ENCODE measurements around the gene FGFR2. TPM values are rescaled to one million over a fixed set of nuclear protein-coding genes. Genes with fewer than 3 reads are reported as not detected.

FGFR2 gene
- total RNA-seq, 1 donor from 2014 or later, result 11.8 TPM

- Histone ChIP-seq H4K20me1 (ENCODE audit: insufficient read depth, low read length) (no peaks in the 10 kb centered on the region), H3K27ac (ENCODE audit: low read depth, low read length) (no peak overlapping the region), H2AFZ (ENCODE audit: low read depth, low read length) (no peak overlapping the region), H3K4me1 (ENCODE audit: insufficient read depth, low read length) (no peaks in the 10 kb centered on the region), H3K36me3 (ENCODE audit: insufficient read depth, low read length) (no peaks in the 10 kb centered on the region), H3K9ac (ENCODE audit: low read length) (no peak overlapping the region), H3K27me3 (ENCODE audit: insufficient read depth, low read length) (no peaks in the 10 kb centered on the region), H3K4me2 (ENCODE audit: low read length) (no peak overlapping the region), H3K79me2 (ENCODE audit: insufficient read depth, low read length) (no peaks in the 10 kb centered on the region), H3K4me3 (ENCODE audit: insufficient read depth, low read depth, low read length) (no peak overlapping the region), H3K9me3 (ENCODE audit: insufficient read depth, low read depth, low read length) (no peaks in the 10 kb centered on the region)
- H3K36me3 Mint-ChIP-seq (ENCODE audit: low read depth, unreplicated experiment), result peaks cover 3% of the 10 kb centered on the region
- no peak overlapping the region for H3K27ac Mint-ChIP-seq (ENCODE audit: unreplicated experiment)
- peaks cover 16% of the 10 kb centered on the region for H3K9me3 Mint-ChIP-seq (ENCODE audit: unreplicated experiment)
- TF ChIP-seq EZH2 (IDR thresholded peaks at IDR 0.05; ENCODE audit: insufficient read depth, low read length), result no peak
- FAIRE-seq, result no peak
- H3K4me1 Mint-ChIP-seq (ENCODE audit: low read depth, unreplicated experiment), result no peaks in the 10 kb centered on the region
- H3K27me3 Mint-ChIP-seq (ENCODE audit: low read depth, unreplicated experiment), result peaks cover 34% of the 10 kb centered on the region
- no peak overlapping the region for H3K4me3 Mint-ChIP-seq (ENCODE audit: unreplicated experiment)
- DNase-seq (ENCODE audit: low read depth), result no peak
Measured at GRCh38 chr10:121645696-121646095, 47.5 kb upstream of the FGFR2 start.

- Histone ChIP-seq H3K27me3 (ENCODE audit: insufficient read depth, low read length) (no peaks in the 10 kb centered on the region), H3K36me3 (ENCODE audit: insufficient read depth, low read length) (no peaks in the 10 kb centered on the region), H3K9me3 (ENCODE audit: insufficient read depth, low read depth, low read length) (no peaks in the 10 kb centered on the region), H3K79me2 (ENCODE audit: insufficient read depth, low read length) (no peaks in the 10 kb centered on the region), H3K27ac (ENCODE audit: low read depth, low read length) (no peak overlapping the region), H3K4me1 (ENCODE audit: insufficient read depth, low read length) (no peaks in the 10 kb centered on the region), H3K4me2 (ENCODE audit: low read length) (no peak overlapping the region), H3K9ac (ENCODE audit: low read length) (no peak overlapping the region), H2AFZ (ENCODE audit: low read depth, low read length) (no peak overlapping the region), H3K4me3 (ENCODE audit: insufficient read depth, low read depth, low read length) (no peak overlapping the region), H4K20me1 (ENCODE audit: insufficient read depth, low read length) (no peaks in the 10 kb centered on the region)
- TF ChIP-seq EZH2 (IDR thresholded peaks at IDR 0.05; ENCODE audit: insufficient read depth, low read length), result no peak
- no peak for TF ChIP-seq CTCF (IDR thresholded peaks at IDR 0.05; ENCODE audit: insufficient read depth, low read depth, low read length)
- FAIRE-seq (no peak), DNase-seq (ENCODE audit: low read depth) (no peak)
- H3K4me3 Mint-ChIP-seq (ENCODE audit: unreplicated experiment), result no peak overlapping the region
- peaks cover 3% of the 10 kb centered on the region for H3K36me3 Mint-ChIP-seq (ENCODE audit: low read depth, unreplicated experiment)
- peaks cover 19% of the 10 kb centered on the region for H3K9me3 Mint-ChIP-seq (ENCODE audit: unreplicated experiment)
- H3K4me1 Mint-ChIP-seq (ENCODE audit: low read depth, unreplicated experiment), result no peaks in the 10 kb centered on the region
- H3K27me3 Mint-ChIP-seq (ENCODE audit: low read depth, unreplicated experiment), result peaks cover 32% of the 10 kb centered on the region
- H3K27ac Mint-ChIP-seq (ENCODE audit: unreplicated experiment), result no peak overlapping the region
Measured at GRCh38 chr10:121644501-121644900, 46.3 kb upstream of the FGFR2 start.

- peaks cover 3% of the 10 kb centered on the region for H3K9me3 ChIP-seq (ENCODE audit: insufficient read depth, low read depth, low read length)
- H3K27me3 ChIP-seq (ENCODE audit: insufficient read depth, low read length), result no peaks in the 10 kb centered on the region
- Mint-ChIP-seq H3K36me3 (ENCODE audit: low read depth, unreplicated experiment) (peaks cover 3% of the 10 kb centered on the region), H3K4me3 (ENCODE audit: unreplicated experiment) (no peak overlapping the region), H3K9me3 (ENCODE audit: unreplicated experiment) (peaks cover 20% of the 10 kb centered on the region), H3K27me3 (ENCODE audit: low read depth, unreplicated experiment) (peaks cover 7% of the 10 kb centered on the region), H3K4me1 (ENCODE audit: low read depth, unreplicated experiment) (no peaks in the 10 kb centered on the region), H3K27ac (ENCODE audit: unreplicated experiment) (no peak overlapping the region)
- no peaks in the 10 kb centered on the region for H3K36me3 ChIP-seq (ENCODE audit: insufficient read depth, low read length)
- H2AFZ ChIP-seq (ENCODE audit: low read depth, low read length), result no peak overlapping the region
- no peaks in the 10 kb centered on the region for H3K4me1 ChIP-seq (ENCODE audit: insufficient read depth, low read length)
- no peaks in the 10 kb centered on the region for H4K20me1 ChIP-seq (ENCODE audit: insufficient read depth, low read length)
- no peak for FAIRE-seq
- H3K4me3 ChIP-seq (ENCODE audit: insufficient read depth, low read depth, low read length), result no peak overlapping the region
- TF ChIP-seq EZH2 (IDR thresholded peaks at IDR 0.05; ENCODE audit: insufficient read depth, low read length) (no peak), CTCF (IDR thresholded peaks at IDR 0.05; ENCODE audit: insufficient read depth, low read depth, low read length) (no peak)
- no peaks in the 10 kb centered on the region for H3K79me2 ChIP-seq (ENCODE audit: insufficient read depth, low read length)
- no peak overlapping the region for H3K27ac ChIP-seq (ENCODE audit: low read depth, low read length)
- no peak overlapping the region for H3K9ac ChIP-seq (ENCODE audit: low read length)
- DNase-seq (ENCODE audit: low read depth), result no peak
- H3K4me2 ChIP-seq (ENCODE audit: low read length), result no peak overlapping the region
Measured at GRCh38 chr10:121640266-121640665, 42.0 kb upstream of the FGFR2 start.

All from astrocyte (in vitro differentiated cells and primary cell).